ENCODE measurements around the gene PABPC1L2A.
"Not testable (repeated sequence)": the region's sequence is repeated elsewhere in the genome, so short reads cannot be mapped to it uniquely, and the experiment has no call there.

PABPC1L2A gene

DNA sequence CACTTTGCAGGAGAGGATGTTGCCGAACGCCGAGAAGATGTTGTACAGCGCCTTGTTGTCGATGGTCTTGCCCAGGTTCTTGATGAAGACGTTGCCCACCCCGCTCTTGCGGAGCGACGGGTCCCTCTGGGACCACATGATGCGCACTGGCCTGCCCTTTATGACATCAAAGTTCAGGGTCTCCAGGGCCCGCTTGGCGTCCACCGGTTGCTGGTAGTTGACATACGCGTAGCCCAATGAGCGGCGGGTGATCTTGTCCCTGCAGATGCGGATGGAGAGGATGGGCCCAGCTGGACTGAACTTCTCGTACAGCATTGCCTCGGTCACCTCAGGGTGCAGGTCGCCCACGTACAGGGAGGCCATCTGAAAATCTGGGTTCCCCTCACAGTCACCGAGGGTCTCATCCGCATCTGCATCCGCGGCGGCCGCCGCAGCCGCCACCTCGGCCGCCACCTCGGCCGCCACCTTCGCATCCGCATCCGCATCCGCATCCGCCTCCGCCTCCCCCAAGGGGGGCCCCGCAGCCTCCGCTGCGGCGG is at the start of gene PABPC1L2A:
Gene PABPC1L2A (minus strand): TSS at position 489 of the 539 bp plus-strand sequence. CDS start 126 bp downstream, at position 363.
- not testable (repeated sequence) for DNase-seq (ENCODE audit: low read depth in 2 of 2)

DNA sequence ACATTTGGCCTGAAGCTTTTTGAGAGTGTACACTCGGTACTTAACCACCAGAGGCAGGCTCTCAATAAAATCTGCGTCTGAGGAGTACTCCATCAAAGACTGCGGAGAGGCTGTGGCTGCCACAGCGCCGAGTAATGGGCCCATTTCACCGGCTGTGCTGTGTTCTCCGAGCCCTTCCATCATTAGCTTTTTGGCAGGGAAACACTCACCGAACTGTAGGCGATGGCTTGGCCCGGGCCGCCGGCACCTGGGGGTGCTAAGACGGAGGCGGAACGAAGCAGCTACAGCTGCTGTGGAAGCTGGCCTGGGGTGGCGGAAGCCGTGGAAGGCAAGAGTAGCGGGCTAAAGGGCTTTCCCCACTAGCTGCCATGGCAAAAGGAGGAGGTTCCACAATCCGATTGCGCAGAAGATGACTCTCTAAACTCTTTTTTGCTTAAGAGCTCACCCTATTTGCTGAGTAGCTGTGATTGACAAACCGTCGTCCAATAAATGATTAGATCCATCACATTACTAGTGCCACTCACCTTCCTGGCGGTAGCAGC is 48.5 kb upstream of the PABPC1L2A start:
- no peak for DNase-seq (ENCODE audit: low read depth in 2 of 2)

DNA sequence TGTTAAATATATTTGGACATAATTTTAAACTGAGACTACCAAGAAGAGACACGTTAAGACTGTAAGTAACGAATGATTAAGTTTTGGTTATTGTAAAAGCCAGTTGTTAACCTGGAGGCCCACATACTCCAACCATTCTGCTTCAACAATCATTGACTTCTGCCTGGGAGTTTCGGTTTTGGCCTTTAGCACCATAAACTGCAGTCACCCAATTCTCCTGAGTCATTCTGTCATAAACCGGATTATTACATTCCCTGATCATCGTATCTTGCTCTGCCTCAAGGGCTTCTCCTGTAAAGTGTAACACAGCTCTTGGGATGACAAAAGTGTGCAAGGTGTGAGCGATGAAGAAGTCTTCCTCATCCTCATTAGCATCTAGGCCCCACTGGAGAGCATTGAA is 46.9 kb upstream of the PABPC1L2A start:
- no peak for DNase-seq (ENCODE audit: low read depth in 2 of 2)

DNA sequence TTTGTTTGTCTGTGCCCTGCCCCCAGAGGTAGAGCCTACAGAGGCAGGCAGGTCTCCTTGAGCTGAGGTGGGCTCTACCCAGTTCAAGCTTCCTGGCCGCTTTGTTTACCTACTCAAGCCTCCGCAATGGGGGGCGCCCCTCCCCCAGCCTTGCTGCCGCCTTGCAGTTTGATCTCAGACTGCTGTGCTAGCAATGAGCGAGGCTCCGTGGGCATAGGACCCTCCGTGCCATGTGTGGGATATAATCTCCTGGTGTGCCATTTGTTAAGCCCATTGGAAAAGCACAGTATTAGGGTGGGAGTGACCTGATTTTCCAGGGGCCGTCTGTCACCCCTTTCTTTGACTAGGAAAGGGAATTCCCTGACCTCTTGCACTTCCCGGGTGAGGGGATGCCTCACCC is 20.2 kb upstream of the PABPC1L2A start:
- not testable (repeated sequence) for DNase-seq (ENCODE audit: low read depth in 2 of 2)

DNA sequence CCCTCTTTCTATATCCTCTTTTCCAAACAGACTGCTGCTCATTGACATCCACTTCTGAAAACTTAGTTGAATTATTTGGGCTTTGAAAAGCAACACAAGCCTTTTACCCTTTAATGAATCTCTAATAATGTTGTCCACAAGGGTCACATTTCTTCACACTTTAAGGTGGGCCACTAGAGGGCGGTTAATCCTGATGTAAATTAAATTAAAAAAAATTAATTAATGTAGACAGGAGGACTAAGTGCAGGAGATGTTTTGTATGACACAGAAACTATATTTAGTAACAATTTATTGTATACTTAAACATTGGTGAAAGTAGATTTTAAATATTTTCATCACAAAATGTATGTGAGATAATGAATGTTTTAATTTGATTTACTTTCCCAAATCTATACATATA is 7.5 kb upstream of the PABPC1L2A start:
- DNase-seq (ENCODE audit: low read depth in 2 of 2), result not testable (repeated sequence)

DNA sequence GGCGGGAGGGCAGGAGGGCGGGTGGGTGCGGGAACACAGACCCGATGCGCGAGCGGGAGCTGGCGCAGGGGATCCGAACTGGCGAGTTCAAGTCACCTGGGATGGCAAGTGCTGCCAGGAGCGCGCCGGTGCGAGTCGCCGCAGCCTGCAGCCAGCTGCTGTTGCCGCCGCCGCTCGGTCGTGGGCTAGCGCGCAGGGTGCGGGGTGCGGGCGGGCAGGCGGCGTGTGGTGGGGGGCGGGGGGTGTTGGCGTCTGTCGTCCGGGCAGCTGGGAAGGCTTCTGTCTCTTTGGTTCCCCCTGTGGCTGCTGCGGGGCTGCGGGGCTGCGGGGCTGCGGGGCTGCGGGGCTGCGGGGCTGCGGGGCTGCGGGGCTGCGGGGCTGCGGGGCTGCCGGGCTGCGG is 572 bp upstream of the PABPC1L2A start:
- DNase-seq (ENCODE audit: low read depth in 2 of 2), result not testable (repeated sequence)

DNA sequence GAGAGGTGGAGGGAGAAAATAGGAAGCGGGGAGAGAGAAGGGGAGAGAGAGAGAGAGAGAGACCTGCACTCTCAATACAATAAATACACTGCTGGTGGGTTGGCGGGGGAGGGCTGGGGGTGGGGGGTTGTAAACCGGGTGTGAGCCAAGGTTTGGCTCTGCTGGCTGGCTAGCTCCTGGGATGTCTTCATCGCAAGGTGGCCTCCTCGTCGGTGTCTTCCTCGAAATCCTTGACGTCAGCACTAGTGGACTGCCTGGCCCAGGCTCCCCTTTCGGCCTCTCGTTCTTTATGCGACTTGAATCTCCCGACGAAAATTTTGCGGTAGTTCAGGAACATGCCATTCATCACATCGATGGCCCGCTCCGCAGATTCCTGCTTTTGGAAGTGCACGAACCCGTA is 715 bp downstream of the PABPC1L2A start:
- not testable (repeated sequence) for DNase-seq (ENCODE audit: low read depth in 2 of 2)

DNA sequence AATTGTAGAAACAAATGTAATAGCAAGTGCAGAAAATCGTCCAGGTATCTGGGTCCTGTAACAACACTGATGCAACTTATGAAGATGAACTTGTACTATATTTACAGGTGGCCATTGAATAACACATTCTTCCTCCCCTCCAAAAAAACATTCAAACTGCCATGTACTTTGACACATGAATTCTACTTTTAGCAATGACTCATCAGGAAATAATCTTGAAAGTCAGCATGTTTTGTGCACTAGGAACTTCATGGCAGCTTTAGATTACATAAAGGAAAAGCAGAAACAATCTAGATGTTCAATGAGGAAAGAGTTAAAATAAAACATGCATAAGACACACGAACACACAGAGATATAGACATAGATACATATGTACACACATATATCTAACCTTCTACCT is 2.5 kb downstream of the PABPC1L2A start:
- no peak for DNase-seq (ENCODE audit: low read depth in 2 of 2)

DNA sequence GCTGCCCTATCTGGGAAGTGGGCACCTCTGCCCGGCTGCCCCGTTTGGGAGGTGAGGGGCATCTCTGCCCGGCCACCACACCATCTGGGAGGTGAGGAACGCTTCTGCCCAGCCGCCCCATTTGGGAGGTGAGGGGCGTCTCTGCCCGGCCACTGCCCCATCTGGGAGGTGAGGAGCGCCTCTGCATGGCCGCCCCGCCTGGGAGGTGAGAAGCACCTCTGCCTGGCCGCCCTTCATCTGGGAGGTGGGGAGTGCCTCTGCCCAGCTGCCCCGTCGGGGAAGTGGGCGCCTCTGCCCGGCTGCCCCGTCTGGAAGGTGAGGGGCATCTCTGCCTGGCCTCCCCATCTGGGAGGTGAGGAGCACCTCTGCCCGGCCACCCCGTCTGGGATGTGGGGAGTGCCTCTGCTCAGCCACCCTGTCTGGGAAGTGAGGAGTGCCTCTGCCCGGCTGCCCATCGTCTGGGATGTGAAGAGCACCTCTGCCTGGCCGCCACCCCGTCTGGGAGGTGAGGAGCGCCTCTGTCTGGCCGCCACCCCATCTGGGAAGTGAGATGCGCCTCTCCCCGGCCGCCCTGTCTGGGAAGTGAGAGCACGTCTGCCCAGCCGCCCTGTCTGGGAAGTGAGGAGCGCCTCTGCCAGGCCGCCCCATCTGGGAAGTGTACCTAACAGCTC is 9.8 kb downstream of the PABPC1L2A start:
- DNase-seq (ENCODE audit: low read depth in 2 of 2), result no peak

DNA sequence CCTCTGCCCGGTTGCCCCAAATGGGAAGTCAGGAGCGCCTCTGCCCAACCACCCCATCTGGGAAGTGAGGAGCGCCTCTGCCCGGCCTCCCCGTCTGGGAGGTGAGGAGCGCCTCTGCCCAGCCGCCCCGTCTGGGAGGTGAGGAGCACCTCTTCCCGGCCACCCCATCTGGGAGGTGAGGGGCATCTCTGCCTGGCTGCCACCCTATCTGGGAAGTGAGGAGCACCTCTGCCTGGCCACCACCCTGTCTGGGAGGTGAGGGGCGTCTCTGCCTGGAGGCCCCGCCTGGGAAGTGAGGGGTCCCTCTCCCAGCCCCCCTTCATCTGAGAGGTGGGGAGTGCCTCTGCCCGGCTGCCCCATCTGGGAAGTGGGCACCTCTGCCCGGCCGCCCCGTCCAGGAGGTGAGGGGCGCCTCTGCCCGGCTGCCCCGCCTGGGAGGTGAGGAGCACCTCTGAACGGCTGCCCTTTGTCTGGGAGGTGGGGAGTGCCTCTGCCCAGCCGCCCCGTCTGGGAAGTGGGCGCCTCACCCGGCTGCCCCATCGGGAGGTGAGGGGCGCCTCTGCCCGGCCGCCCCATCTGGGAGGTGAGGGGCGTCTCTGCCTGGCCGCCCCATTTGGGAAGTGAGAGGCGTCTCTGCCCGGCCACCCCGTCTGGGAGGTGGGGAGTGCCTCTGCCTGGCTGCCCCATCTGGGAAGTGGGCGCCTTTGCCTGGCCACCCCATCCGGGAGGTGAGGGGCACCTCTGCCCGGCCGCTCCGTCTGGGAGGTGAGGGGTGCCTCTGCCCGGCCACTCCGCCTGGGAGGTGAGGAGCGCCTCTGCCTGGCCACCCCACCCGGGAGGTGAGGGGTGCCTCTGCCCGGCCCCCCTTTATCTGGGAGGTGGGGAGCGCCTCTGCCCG is 10.6 kb downstream of the PABPC1L2A start:
- no peak for DNase-seq (ENCODE audit: low read depth in 2 of 2)

DNA sequence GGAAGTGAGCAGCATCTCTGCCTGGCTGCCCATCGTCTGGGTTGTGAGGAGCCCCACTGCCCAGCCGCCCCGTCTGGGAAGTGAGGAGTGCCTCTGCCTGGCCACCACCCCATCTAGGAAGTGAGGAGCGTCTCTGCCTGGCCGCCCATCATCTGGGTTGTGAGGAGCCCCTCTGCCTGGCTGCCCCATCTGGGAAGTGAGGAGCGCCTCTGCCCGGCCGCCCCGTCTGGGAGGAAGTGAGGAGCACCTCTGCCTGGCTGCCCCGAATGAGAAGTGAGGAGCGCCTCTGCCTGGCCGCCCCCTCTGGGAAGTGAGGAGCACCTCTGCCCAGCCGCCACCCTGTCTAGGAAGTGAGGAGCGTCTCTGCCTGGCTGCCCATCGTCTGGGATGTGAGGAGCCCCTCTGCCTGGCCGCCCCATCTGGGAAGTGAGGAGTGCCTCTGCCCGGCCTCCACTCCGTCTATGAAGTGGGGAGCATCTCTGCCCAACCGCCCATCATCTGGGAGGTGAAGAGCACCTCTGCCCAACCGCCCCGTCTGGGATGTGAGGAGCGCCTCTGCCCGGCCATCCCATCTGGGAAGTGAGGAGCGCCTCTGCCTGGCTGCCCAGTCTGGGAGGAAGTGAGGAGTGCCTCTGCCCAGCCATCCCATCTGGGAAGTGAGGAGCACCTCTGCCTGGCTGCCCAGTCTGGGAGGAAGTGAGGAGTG is 11.4 kb downstream of the PABPC1L2A start:
- not testable (repeated sequence) for DNase-seq (ENCODE audit: low read depth in 2 of 2)

DNA sequence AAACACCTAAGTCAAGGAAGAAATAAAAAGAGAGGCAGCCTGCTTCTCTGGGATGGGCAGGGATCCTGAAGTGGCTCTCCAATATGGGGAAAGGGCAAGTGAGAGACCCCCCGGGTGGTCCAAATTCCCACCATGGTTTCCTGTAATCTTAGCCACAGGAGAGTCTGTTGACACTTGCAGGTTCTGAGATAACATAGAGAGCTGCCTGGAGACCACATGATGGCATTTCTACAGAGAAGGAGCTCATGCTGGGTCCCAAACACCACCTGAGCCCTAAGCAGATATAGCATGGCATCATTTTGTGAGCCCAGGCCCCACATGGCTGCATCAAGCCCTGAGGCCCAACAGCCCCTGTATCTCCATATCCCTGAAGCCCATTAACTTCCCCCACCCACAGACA is 50.4 kb downstream of the PABPC1L2A start:
- DNase-seq (ENCODE audit: low read depth in 2 of 2), result no peak

All from stimulated activated CD4-positive, alpha-beta T cell treated with anti-CD3 and anti-CD28 coated beads, Interleukin-15, amount 100 ng/mL, for 48 hours (primary cell).